ENCODE results near the gene PPP1R9B. TPM values are rescaled to one million over a fixed set of nuclear protein-coding genes. Genes with fewer than 3 reads are reported as not detected.

The PPP1R9B gene
- total and polyA plus RNA-seq, 2 donors (not counting 1 experiment from before 2014, with no cell fraction given) = 80.7 to 220 TPM

GRCh38 chr17:50135316-50136095, 15.0 kb downstream of the PPP1R9B start:
- no peaks in the 10 kb centered on the region for H3K9me3 Mint-ChIP-seq (ENCODE audit: insufficient read depth)
- peaks cover 17% of the 10 kb centered on the region for H3K79me2 ChIP-seq (ENCODE audit: control insufficient read depth, insufficient read depth, low read length)
- POLR2A ChIA-PET = interaction anchor here (0.8 kb wide), 1 partner anchor 11 kb away, joined by 5 read pairs; no protein-coding TSS in a partner anchor
- H3K27ac ChIP-seq (ENCODE audit: low read length in 2 of 2) = no peak overlapping the region
- H3K4me3 ChIP-seq (ENCODE audit: control extremely low read depth in 1 of 5, extremely low read depth in 1 of 5, insufficient read depth in 1 of 5, low read depth in 2 of 5, low read length in 4 of 5) = no peak overlapping the region
- intact Hi-C loops (cut with micrococcal nuclease) = no loop called here
- peaks cover 0 to 3% (median 0%) of the 10 kb centered on the region in 4 experiments for H3K27me3 ChIP-seq (replicated peaks in 1 of 4; ENCODE audit: control extremely low read depth in 1 of 4, control insufficient read depth in 3 of 4, insufficient read depth in 4 of 4, low read length in 3 of 4)
- DNase-seq = no peak
- CTCF ChIA-PET = interaction anchor here (0.8 to 2.5 kb wide), 5 partner anchors 16 to 42 kb away, joined by 3 to 9 read pairs (median 3); no protein-coding TSS in a partner anchor
- peaks cover 12 to 24% of the 10 kb centered on the region in 2 donors for H3K4me1 ChIP-seq (ENCODE audit: control insufficient read depth in 2 of 2, insufficient read depth in 2 of 2, low read length in 2 of 2)
- TF ChIP-seq EZH2 (IDR thresholded peaks at IDR 0.05; ENCODE audit: borderline replicate concordance, insufficient read depth, low read depth, low read length, poor library complexity, severe bottlenecking) (no peak), CTCF (IDR thresholded peaks at IDR 0.05) (no peak)
- no peaks in the 10 kb centered on the region for H3K9me3 ChIP-seq (ENCODE audit: control extremely low read depth in 1 of 3, control insufficient read depth in 2 of 3, insufficient read depth in 1 of 3, low read length in 2 of 3)
- ATAC-seq (ENCODE audit: low read depth) = no peak
- H4K20me1 ChIP-seq (ENCODE audit: control insufficient read depth, insufficient read depth, low read length, poor library complexity, severe bottlenecking) = peaks cover 78% of the 10 kb centered on the region
- H3K27me3 Mint-ChIP-seq = peaks cover 4% of the 10 kb centered on the region
- no peak overlapping the region for H2AFZ ChIP-seq (ENCODE audit: insufficient read depth, low read depth, low read length, poor library complexity, severe bottlenecking)
- H3K4me1 Mint-ChIP-seq = peaks cover 29% of the 10 kb centered on the region
- H3K9ac ChIP-seq (ENCODE audit: low read length) = no peak overlapping the region
- H3K4me2 ChIP-seq (replicated peaks; ENCODE audit: low read depth, low read length, poor library complexity, severe bottlenecking) = no peak overlapping the region
- 94% methylated on average over 12 of the region's 16 CpGs for WGBS (ENCODE audit: insufficient coverage)
- peaks cover 8 to 72% of the 10 kb centered on the region in 2 experiments for H3K36me3 ChIP-seq (replicated peaks in 1 of 2; ENCODE audit: control extremely low read depth in 1 of 2, control insufficient read depth in 1 of 2, extremely low read depth in 1 of 2, insufficient read depth in 2 of 2, low read length in 1 of 2)
- H3K4me3 Mint-ChIP-seq = no peak overlapping the region
- H3K27ac Mint-ChIP-seq = no peak overlapping the region
